Activated CD8-positive, alpha-beta memory T cell treated with anti-CD3 and anti-CD28 coated beads for 1 hour (primary cell): Measurements from ENCODE around the gene PSMB2.
"Not testable (repeated sequence)": the region's sequence is repeated elsewhere in the genome, so short reads cannot be mapped to it uniquely, and the experiment has no call there.

Source experiments
- DNase-seq, 2 donors: peaks; one replicate each; pipeline ENCODE4 v3.0.0-alpha.2; 2020; ENCODE audit warnings: low read depth in 1 of 2; ENCODE audit errors: extremely low read depth in 1 of 2

Gene PSMB2

GRCh38 chr1:35641233-35641866 lies at the start of gene PSMB2:
PSMB2 (minus strand) TSS chr1:35641526; CDS start chr1:35641432, 94 bp downstream.
- DNase-seq = peak; percentile 89 to 96

- DNase-seq = no peak
Measured at GRCh38 chr1:35691080-35691479, 49.8 kb upstream of the PSMB2 start.

- DNase-seq = not testable (repeated sequence)
Measured at GRCh38 chr1:35690103-35690502, 48.8 kb upstream of the PSMB2 start.

GRCh38 chr1:35688161-35688560 lies 46.8 kb upstream of the PSMB2 start:
- no peak for DNase-seq

- no peak for DNase-seq
Measured at GRCh38 chr1:35683012-35683411, 41.7 kb upstream of the PSMB2 start.

- no peak for DNase-seq
Measured at GRCh38 chr1:35680271-35680670, 38.9 kb upstream of the PSMB2 start.

- DNase-seq = no peak
Measured at GRCh38 chr1:35675773-35676172, 34.4 kb upstream of the PSMB2 start.

- DNase-seq = no peak
Measured at GRCh38 chr1:35674111-35674510, 32.8 kb upstream of the PSMB2 start.

- DNase-seq = no peak
Measured at GRCh38 chr1:35672116-35672515, 30.8 kb upstream of the PSMB2 start.

- no peak for DNase-seq
Measured at GRCh38 chr1:35668506-35668905, 27.2 kb upstream of the PSMB2 start.

- DNase-seq = no peak
Measured at GRCh38 chr1:35666916-35667315, 25.6 kb upstream of the PSMB2 start.

- no peak for DNase-seq
Measured at GRCh38 chr1:35666216-35666615, 24.9 kb upstream of the PSMB2 start.

GRCh38 chr1:35663434-35663833 lies 22.1 kb upstream of the PSMB2 start:
- no peak for DNase-seq

GRCh38 chr1:35661474-35661795 lies 20.1 kb upstream of the PSMB2 start:
- no peak for DNase-seq

GRCh38 chr1:35660581-35661473 lies 19.5 kb upstream of the PSMB2 start:
- DNase-seq = no peak

GRCh38 chr1:35659589-35659988 lies 18.3 kb upstream of the PSMB2 start:
- no peak for DNase-seq

- DNase-seq = no peak
Measured at GRCh38 chr1:35657851-35658250, 16.5 kb upstream of the PSMB2 start.

- DNase-seq = no peak
Measured at GRCh38 chr1:35656863-35657232, 15.5 kb upstream of the PSMB2 start.

GRCh38 chr1:35656148-35656862 lies 15.0 kb upstream of the PSMB2 start:
- DNase-seq = no peak

- DNase-seq = no peak
Measured at GRCh38 chr1:35655196-35655595, 13.9 kb upstream of the PSMB2 start.

- DNase-seq = no peak
Measured at GRCh38 chr1:35650416-35650815, 9.1 kb upstream of the PSMB2 start.

GRCh38 chr1:35646043-35646442 lies 4.7 kb upstream of the PSMB2 start:
- no peak for DNase-seq
